Endothelial cell of umbilical vein (primary cell): Measurements from ENCODE around the gene TXNL4A. TPM values are rescaled to one million over a fixed set of nuclear protein-coding genes. Genes with fewer than 3 reads are reported as not detected.

ENCODE experiments used
- BruUV-seq: library from RNA; stranded (reverse); fragments of 400-500 nt; replicated peaks from 2 replicates; lab custom pipeline; 2021; lab: Mats Ljungman, UMichigan
- CTCF ChIA-PET: fragments of 300-600, 350-600 bp; sonication (Branson Sonifier 250); formaldehyde crosslinking; loops from one replicate; lab custom pipeline; 2021; ENCODE audit warnings: antibody characterized with exemption, inconsistent platforms; lab: Charles Lee
- POLR2A ChIA-PET: fragments of 300-600, 350-600 bp; sonication (Branson Sonifier 250); formaldehyde crosslinking; loops from one replicate; lab custom pipeline; 2021; ENCODE audit warnings: antibody characterized with exemption, inconsistent platforms; lab: Charles Lee
- DNase-seq: peaks from one replicate; pipeline ENCODE4 v3.0.0-alpha.2; 2011; ENCODE audit warnings: low read depth, low spot score
- FAIRE-seq: peaks from 2 replicates; lab custom pipeline; 2011; peaks lifted over from hg19 to GRCh38; lab: Jason Lieb, UNC
- H2AFZ ChIP-seq: 2 replicates; pipeline ENCODE4 v1.6.0; 2012; ENCODE audit warnings: low read depth, low read length, control low read depth, inconsistent platforms
- H3K27ac ChIP-seq: 2 replicates; pipeline ENCODE4 v1.5.1; 2011; ENCODE audit warnings: low read depth, mild to moderate bottlenecking, control low read depth, low read length, moderate library complexity; ENCODE audit not compliant: insufficient read depth
- H3K27me3 ChIP-seq, 2 experiments: 2 replicates each; pipeline versions ENCODE4 v1.6.0 to v1.6.1; 2011; ENCODE audit warnings: low read length in 2 of 2, mixed read lengths in 1 of 2; ENCODE audit not compliant: control insufficient read depth in 2 of 2, insufficient read depth in 2 of 2
- H3K36me3 ChIP-seq, 2 experiments: 2 replicates in 1 of 2; 3 replicates in 1 of 2; pipeline ENCODE4 v1.5.1; 2011; ENCODE audit warnings: low read length in 2 of 2, mild to moderate bottlenecking in 1 of 2, moderate library complexity in 1 of 2; ENCODE audit not compliant: control insufficient read depth in 2 of 2, insufficient read depth in 2 of 2; ENCODE audit errors: extremely low read depth in 1 of 2
- H3K4me1 ChIP-seq: 3 replicates; pipeline ENCODE4 v1.5.1; 2011; ENCODE audit warnings: mild to moderate bottlenecking, low read length; ENCODE audit not compliant: control insufficient read depth, insufficient read depth; ENCODE audit errors: extremely low read depth
- H3K4me2 ChIP-seq: 2 replicates; pipeline ENCODE4 v1.6.1; 2011; ENCODE audit warnings: low read length, control low read depth, mixed read lengths; ENCODE audit not compliant: insufficient read depth
- H3K4me3 ChIP-seq, 3 experiments: fragments of 200-600 bp in 1 of 3; sonication (generic), shearing (Covaris generic) in 1 of 3; replicated peaks in 1 of 3; 2 replicates each; pipeline ENCODE4 v1.5.1; 2011 to 2016; ENCODE audit warnings: control low read depth in 3 of 3, low read length in 3 of 3, mild to moderate bottlenecking in 2 of 3, inconsistent platforms in 1 of 3, low read depth in 1 of 3, moderate library complexity in 1 of 3; ENCODE audit not compliant: insufficient read depth in 1 of 3
- H3K79me2 ChIP-seq: 2 replicates; pipeline ENCODE4 v1.6.0; 2012; ENCODE audit warnings: low read length, inconsistent platforms; ENCODE audit not compliant: control insufficient read depth, insufficient read depth
- H3K9ac ChIP-seq: replicated peaks from 2 replicates; pipeline ENCODE3; 2011; ENCODE audit warnings: low read length, control low read depth; ENCODE audit not compliant: insufficient read depth; ENCODE audit errors: extremely low read depth
- H3K9me1 ChIP-seq: replicated peaks from 3 replicates; pipeline ENCODE4 v1.6.0; 2011; ENCODE audit warnings: mild to moderate bottlenecking, low read length; ENCODE audit not compliant: control insufficient read depth, insufficient read depth; ENCODE audit errors: extremely low read depth
- H3K9me3 ChIP-seq: replicated peaks from 2 replicates; pipeline ENCODE4 v1.5.1; 2012; ENCODE audit warnings: low read length, inconsistent platforms; ENCODE audit not compliant: control insufficient read depth, insufficient read depth
- H4K20me1 ChIP-seq: replicated peaks from 2 replicates; pipeline ENCODE3; 2011; ENCODE audit warnings: mild to moderate bottlenecking, low read length; ENCODE audit not compliant: control insufficient read depth, insufficient read depth; ENCODE audit errors: extremely low read depth
- EZH2 ChIP-seq: IDR thresholded peaks from 2 replicates; pipeline ENCODE4 v1.6.1; 2012; ENCODE audit warnings: borderline replicate concordance, low read depth, mild to moderate bottlenecking, moderate library complexity, low read length, inconsistent platforms; ENCODE audit not compliant: severe bottlenecking
- FOS ChIP-seq: IDR thresholded peaks from 2 replicates; pipeline ENCODE4 v1.6.1; 2011; ENCODE audit warnings: mild to moderate bottlenecking, low read length, moderate library complexity, borderline replicate concordance; ENCODE audit not compliant: insufficient read depth
- GATA2 ChIP-seq: IDR thresholded peaks from 2 replicates; pipeline ENCODE4 v1.7.0; 2011; ENCODE audit warnings: low read depth, mild to moderate bottlenecking, moderate library complexity, mixed read lengths, low read length; ENCODE audit not compliant: insufficient read length, insufficient read depth
- JUN ChIP-seq: IDR thresholded peaks from 2 replicates; pipeline ENCODE4 v1.6.1; 2011; ENCODE audit warnings: borderline replicate concordance, low read depth; ENCODE audit not compliant: insufficient read length, insufficient read depth
- MAX ChIP-seq: IDR thresholded peaks from 2 replicates; pipeline ENCODE4 v1.6.1; 2011; ENCODE audit not compliant: insufficient read depth, insufficient read length
- MYC ChIP-seq: IDR thresholded peaks from one replicate; pipeline ENCODE4 v1.6.1; 2011; ENCODE audit warnings: mild to moderate bottlenecking, low read depth, low read length
- POLR2A ChIP-seq: IDR thresholded peaks from 2 replicates; pipeline ENCODE4 v1.6.1; 2012; ENCODE audit warnings: low read depth, mild to moderate bottlenecking, control low read depth, low read length
- dilution Hi-C: fragments of 300-500 bp; cut with MboI; formaldehyde crosslinking; loops from one replicate; pipeline ENCODE4 v1.15.0; 2019; ENCODE audit warnings: low sequenced_read_pairs; ENCODE audit not compliant: extremely low pct_ligation_motif_present
- intact Hi-C: fragments of 100-400 bp; cut with micrococcal nuclease; formaldehyde crosslinking; loops from one replicate; pipeline ENCODE4 v1.10.0; 2022
- polyA plus RNA-seq, 4 experiments: library from polyadenylated mRNA; depleted of rRNA in 3 of 4; stranded (reverse) in 3 of 4; unstranded in 1 of 4; fragments of >200 nt; gene quantifications; 2 replicates each; pipeline versions ENCODE4 v1.2.1 to v1.2.3, GENCODE V29; 2011 to 2012; ENCODE audit warnings: missing spikeins in 1 of 4
- total RNA-seq: library from RNA; stranded (reverse); gene quantifications from 2 replicates; pipeline ENCODE4 v1.2.3, GENCODE V29; 2021
- TF ChIP-seq, protein P1 (sequence below), 2 donors: IDR thresholded peaks; 1 replicate in 1 of 2; 2 replicates in 1 of 2; pipeline ENCODE4 v1.5.1; 2011; ENCODE audit warnings: low read length in 2 of 2, mild to moderate bottlenecking in 2 of 2, moderate library complexity in 2 of 2, control low read depth in 1 of 2, inconsistent platforms in 1 of 2, low read depth in 1 of 2; ENCODE audit not compliant: insufficient read depth in 1 of 2; ENCODE audit errors: extremely low read depth in 1 of 2

TXNL4A gene
- total and polyA plus RNA-seq, 2 donors (not counting 3 experiments of a cell fraction or from before 2014, with no cell fraction given) = 148 to 172 TPM

- FAIRE-seq (no peak), DNase-seq (no peak)
- H3K9me3 ChIP-seq = no peaks in the 10 kb centered on the region
- intact Hi-C loops = loop anchor here (10.0 kb wide), 1 partner anchor 161 kb away; the partner anchor contains the start of gene KCNG2
- POLR2A ChIA-PET = no interaction called here
- H2AFZ ChIP-seq = no peak overlapping the region
- H3K27me3 ChIP-seq = peaks cover 6 to 9% of the 10 kb centered on the region in 2 experiments
- no peaks in the 10 kb centered on the region for H4K20me1 ChIP-seq
- dilution Hi-C loops = no loop called here
- no peak overlapping the region for H3K9ac ChIP-seq
- no peak overlapping the region for H3K27ac ChIP-seq
- CTCF ChIA-PET = interaction anchor here (1.2 kb wide), 1 partner anchor 577 kb away, joined by 3 read pairs; no protein-coding TSS in a partner anchor
- H3K9me1 ChIP-seq = no peaks in the 10 kb centered on the region
- TF ChIP-seq EZH2 = no peak
- TF ChIP-seq, protein P1, sequence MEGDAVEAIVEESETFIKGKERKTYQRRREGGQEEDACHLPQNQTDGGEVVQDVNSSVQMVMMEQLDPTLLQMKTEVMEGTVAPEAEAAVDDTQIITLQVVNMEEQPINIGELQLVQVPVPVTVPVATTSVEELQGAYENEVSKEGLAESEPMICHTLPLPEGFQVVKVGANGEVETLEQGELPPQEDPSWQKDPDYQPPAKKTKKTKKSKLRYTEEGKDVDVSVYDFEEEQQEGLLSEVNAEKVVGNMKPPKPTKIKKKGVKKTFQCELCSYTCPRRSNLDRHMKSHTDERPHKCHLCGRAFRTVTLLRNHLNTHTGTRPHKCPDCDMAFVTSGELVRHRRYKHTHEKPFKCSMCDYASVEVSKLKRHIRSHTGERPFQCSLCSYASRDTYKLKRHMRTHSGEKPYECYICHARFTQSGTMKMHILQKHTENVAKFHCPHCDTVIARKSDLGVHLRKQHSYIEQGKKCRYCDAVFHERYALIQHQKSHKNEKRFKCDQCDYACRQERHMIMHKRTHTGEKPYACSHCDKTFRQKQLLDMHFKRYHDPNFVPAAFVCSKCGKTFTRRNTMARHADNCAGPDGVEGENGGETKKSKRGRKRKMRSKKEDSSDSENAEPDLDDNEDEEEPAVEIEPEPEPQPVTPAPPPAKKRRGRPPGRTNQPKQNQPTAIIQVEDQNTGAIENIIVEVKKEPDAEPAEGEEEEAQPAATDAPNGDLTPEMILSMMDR (IDR thresholded peaks at IDR 0.05; ENCODE audit: extremely low read depth in 1 of 2, insufficient read depth in 1 of 2, low read depth in 1 of 2, low read length in 2 of 2) = no peak
- no peak for TF ChIP-seq MAX
- no peak for TF ChIP-seq GATA2
- no peak for TF ChIP-seq JUN
- TF ChIP-seq MYC = no peak
- TF ChIP-seq FOS = no peak
- TF ChIP-seq POLR2A = no peak
- no peak overlapping the region for H3K4me3 ChIP-seq
- H3K4me2 ChIP-seq = no peak overlapping the region
- H3K36me3 ChIP-seq = no peaks in the 10 kb centered on the region
- no peaks in the 10 kb centered on the region for H3K4me1 ChIP-seq
- BruUV-seq = no TSS peak
- H3K79me2 ChIP-seq = peaks cover 2% of the 10 kb centered on the region
Measured at GRCh38 chr18:79955302-79956075, 32.9 kb downstream of the TXNL4A start.
